Measurements from ENCODE around the gene SDC3.

SDC3 gene

GRCh38 chr1:30834253-30834652 is 74.3 kb downstream of the SDC3 start:
- Mint-ChIP-seq H3K9me3 (no peaks in the 10 kb centered on the region), H3K4me1 (peaks cover 9% of the 10 kb centered on the region), H3K4me3 (no peak overlapping the region), H3K27me3 (ENCODE audit: low read depth, poor library complexity) (peaks cover 34% of the 10 kb centered on the region), H3K27ac (no peak overlapping the region), H3K36me3 (ENCODE audit: low read depth) (no peaks in the 10 kb centered on the region)
- no peak for TF ChIP-seq CTCF (IDR thresholded peaks at IDR 0.05)
- no peak for DNase-seq

DNA sequence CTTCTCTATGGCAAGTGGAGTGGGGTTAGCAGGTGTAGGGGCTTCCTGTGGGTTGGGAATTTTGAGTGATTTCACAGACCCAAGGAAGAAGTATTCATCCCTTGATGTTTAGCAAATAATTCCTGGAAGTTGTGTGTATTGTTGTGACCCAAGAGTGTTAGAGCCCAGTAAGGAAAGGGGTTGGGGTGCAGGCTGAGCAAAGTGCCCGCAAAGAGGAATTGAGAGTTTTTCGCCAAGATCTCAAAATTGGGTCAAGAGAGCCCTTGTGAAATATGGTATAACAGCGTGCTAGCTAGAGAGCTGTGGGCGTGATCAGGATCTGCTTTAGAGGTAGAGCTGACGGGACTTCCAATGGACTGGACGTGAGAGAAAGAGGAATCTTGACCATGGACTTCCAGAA is 78.0 kb downstream of the SDC3 start:
- no peak for TF ChIP-seq CTCF (IDR thresholded peaks at IDR 0.05)
- no peak overlapping the region for H3K27ac Mint-ChIP-seq
- H3K4me3 Mint-ChIP-seq = no peak overlapping the region
- no peaks in the 10 kb centered on the region for H3K4me1 Mint-ChIP-seq
- H3K36me3 Mint-ChIP-seq (ENCODE audit: low read depth) = no peaks in the 10 kb centered on the region
- no peaks in the 10 kb centered on the region for H3K9me3 Mint-ChIP-seq
- no peak for DNase-seq
- H3K27me3 Mint-ChIP-seq (ENCODE audit: low read depth, poor library complexity) = peaks cover 57% of the 10 kb centered on the region

DNA sequence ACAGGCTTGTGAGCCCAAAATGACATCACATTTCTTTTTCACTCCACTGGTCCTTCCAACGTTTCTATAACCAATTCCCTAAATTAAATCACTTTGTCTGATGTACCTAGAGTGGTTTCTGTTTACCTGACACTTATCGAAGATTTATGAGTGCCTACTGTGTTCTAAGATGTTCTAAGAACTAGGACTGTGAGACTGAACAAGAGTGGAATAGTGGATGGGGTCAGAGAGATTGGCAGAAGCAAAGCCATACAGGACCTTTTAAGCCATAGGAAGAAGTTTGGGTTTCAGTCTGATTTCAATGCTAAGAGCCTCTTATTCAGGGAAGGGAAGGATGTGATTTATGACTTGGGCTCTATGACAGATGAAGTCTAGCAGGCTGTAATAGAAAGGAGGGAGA is 78.7 kb downstream of the SDC3 start:
- TF ChIP-seq CTCF (IDR thresholded peaks at IDR 0.05) = no peak

DNA sequence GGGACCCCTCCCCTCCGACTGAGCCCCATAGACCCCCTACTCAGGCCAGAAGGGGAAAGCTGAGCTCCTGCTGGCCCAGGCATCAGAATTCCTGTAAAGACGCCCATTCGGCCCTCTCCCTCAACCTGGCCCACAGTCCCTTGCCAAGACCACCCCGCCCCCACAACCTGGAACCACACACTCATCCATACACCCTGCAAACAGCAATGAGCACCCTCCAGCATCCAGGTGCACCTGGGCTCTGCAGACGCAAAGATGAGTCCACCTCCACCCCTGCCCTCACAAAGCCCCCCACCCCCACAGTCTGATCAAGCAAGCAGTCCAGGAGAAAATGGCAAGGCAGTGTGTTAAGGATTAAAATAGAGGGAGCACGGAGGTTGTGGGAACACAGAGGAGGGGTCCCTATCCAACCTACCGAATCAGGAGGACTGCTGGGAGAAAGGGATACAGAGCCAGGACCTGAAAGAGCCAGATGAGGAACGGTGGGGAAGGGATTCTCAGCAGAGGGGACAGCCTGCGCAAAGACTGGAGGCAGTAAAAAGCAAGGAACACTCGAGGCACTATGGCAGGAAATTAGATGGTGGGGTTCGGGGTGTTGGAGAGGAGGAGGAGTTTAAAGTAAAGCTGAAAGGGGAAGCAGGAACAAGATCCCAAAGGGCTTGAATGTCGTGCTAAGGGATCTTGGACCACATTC is 83.7 kb downstream of the SDC3 start:
- H3K27me3 Mint-ChIP-seq (ENCODE audit: low read depth, poor library complexity) = peaks cover 65% of the 10 kb centered on the region
- no peaks in the 10 kb centered on the region for H3K36me3 Mint-ChIP-seq (ENCODE audit: low read depth)
- peaks cover 26% of the 10 kb centered on the region for H3K4me1 Mint-ChIP-seq
- DNase-seq = no peak
- TF ChIP-seq CTCF (IDR thresholded peaks at IDR 0.05) = no peak
- no peak overlapping the region for H3K27ac Mint-ChIP-seq
- no peaks in the 10 kb centered on the region for H3K9me3 Mint-ChIP-seq
- H3K4me3 Mint-ChIP-seq = peak overlapping the region; percentile 86

More for the DNA sequence above, 78.7 kb downstream of the SDC3 start:
- H3K4me3 Mint-ChIP-seq = no peak overlapping the region
- H3K27me3 Mint-ChIP-seq (ENCODE audit: low read depth, poor library complexity) = peaks cover 64% of the 10 kb centered on the region
- peaks cover 5% of the 10 kb centered on the region for H3K4me1 Mint-ChIP-seq
- no peaks in the 10 kb centered on the region for H3K9me3 Mint-ChIP-seq
- DNase-seq = no peak
- H3K36me3 Mint-ChIP-seq (ENCODE audit: low read depth) = no peaks in the 10 kb centered on the region
- no peak overlapping the region for H3K27ac Mint-ChIP-seq

DNA sequence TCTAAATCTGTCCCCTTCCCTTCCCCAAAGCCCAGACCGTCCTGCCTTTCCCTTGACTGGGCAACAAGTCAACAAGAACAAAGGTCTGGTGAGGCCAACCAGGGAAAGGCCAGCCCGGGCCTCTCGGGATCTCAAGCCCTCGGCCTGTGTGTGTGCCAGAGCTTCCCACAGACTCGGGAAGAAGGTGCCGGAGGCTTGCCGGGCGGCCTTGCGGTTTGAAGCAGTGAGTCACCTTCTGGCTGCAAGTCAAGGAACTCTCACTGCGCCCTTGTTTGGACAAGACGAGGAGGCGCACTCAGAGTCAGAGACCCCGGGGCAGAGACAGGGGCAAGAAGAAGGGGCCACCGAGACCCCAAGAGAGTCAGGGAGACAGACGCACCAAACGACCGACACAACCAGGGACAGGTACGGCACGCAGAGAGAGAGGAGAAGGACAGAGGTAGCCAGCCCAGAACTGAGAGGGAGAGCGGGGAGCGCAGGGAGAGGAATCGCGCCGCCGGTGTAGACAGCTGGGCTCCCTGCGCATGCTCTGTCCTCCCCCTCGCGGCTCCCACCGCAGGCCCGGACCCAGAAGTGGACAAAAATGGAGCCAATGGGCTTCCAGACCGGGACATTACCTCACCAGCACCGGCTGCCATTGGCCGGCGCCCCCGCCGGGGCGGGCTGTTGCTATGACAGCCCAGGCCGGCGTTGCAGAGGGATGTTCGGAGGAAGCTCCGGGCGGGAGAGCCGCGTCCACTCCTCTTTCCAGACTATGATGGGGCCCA is 84.4 kb downstream of the SDC3 start:
- DNase-seq = peak; percentile 97
- Mint-ChIP-seq H3K4me3 (peak overlapping the region; percentile 86), H3K27ac (peak overlapping the region; percentile 62), H3K9me3 (no peaks in the 10 kb centered on the region), H3K4me1 (peaks cover 30% of the 10 kb centered on the region), H3K36me3 (ENCODE audit: low read depth) (no peaks in the 10 kb centered on the region), H3K27me3 (ENCODE audit: low read depth, poor library complexity) (peaks cover 61% of the 10 kb centered on the region)
- TF ChIP-seq CTCF (IDR thresholded peaks at IDR 0.05) = no peak

DNA sequence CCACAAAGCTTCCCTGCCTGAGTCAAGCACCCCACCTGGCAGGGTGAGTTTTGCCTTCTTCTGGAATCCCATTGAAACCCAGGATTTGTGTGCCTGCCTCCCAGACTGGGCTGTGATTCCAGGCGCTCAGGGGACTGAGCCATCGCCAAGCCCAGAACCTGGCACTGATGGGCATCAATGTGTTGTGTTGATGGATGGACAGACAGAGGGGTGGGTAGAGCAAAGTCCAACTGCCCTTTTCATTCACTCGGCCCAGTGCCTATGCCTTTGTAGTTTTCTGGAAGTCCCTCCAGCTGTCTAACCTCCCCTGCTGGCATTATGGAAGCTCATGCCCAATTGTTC is 85.0 kb downstream of the SDC3 start:
- Mint-ChIP-seq H3K4me3 (peak overlapping the region; percentile 86), H3K27ac (no peak overlapping the region), H3K27me3 (ENCODE audit: low read depth, poor library complexity) (peaks cover 59% of the 10 kb centered on the region), H3K4me1 (peaks cover 35% of the 10 kb centered on the region), H3K36me3 (ENCODE audit: low read depth) (no peaks in the 10 kb centered on the region), H3K9me3 (no peaks in the 10 kb centered on the region)
- DNase-seq = no peak
- TF ChIP-seq CTCF (IDR thresholded peaks at IDR 0.05) = no peak

Data from nephron progenitor cell (in vitro differentiated cells).